Tibial nerve (tissue), 4 donors: ENCODE measurements around the gene SLC7A5.
"Not testable (repeated sequence)": the region's sequence is repeated elsewhere in the genome, so short reads cannot be mapped to it uniquely, and the experiment has no call there.

Source experiments
- CTCF ChIP-seq, 5 experiments: fragments of 200-600 bp in 3 of 5; fragments of 450-650 bp in 2 of 5; sonication (generic) in 3 of 5; IDR thresholded peaks; one replicate each; pipeline ENCODE4 v1.5.1; 2016 to 2019; ENCODE audit warnings: antibody characterized with exemption in 5 of 5, mild to moderate bottlenecking in 3 of 5, moderate library complexity in 2 of 5
- EP300 ChIP-seq, 2 donors: sonication (generic); formaldehyde crosslinking; IDR thresholded peaks; one replicate each; pipeline ENCODE4 v1.6.1; 2017; ENCODE audit warnings: antibody characterized with exemption in 2 of 2, mild to moderate bottlenecking in 1 of 2
- POLR2A ChIP-seq, 2 donors: fragments of 450-650 bp; IDR thresholded peaks; one replicate each; pipeline ENCODE4 v1.6.1; 2017; ENCODE audit warnings: antibody characterized with exemption in 2 of 2, mild to moderate bottlenecking in 2 of 2, moderate library complexity in 2 of 2

GRCh38 chr16:87894005-87894404 lies 24.7 kb upstream of the SLC7A5 start:
- TF ChIP-seq CTCF, POLR2A, EP300 (IDR thresholded peaks at IDR 0.05): not testable (repeated sequence)
